HepG2 (cell line): Measurements from ENCODE around the gene C1QTNF3. TPM values are rescaled to one million over a fixed set of nuclear protein-coding genes. Genes with fewer than 3 reads are reported as not detected.
"Not testable (repeated sequence)": the region's sequence is repeated elsewhere in the genome, so short reads cannot be mapped to it uniquely, and the experiment has no call there.

Source experiments
- ARID3A ChIP-seq: IDR thresholded peaks from 2 replicates; pipeline ENCODE4 v1.6.1; 2012; ENCODE audit warnings: low read depth, low read length, improper control_type of control experiment
- FOXA1 ChIP-seq, 2 experiments: fragments of 450-650 bp in 1 of 2; sonication (generic) in 1 of 2; formaldehyde crosslinking in 1 of 2; IDR thresholded peaks; 2 replicates each; pipeline versions ENCODE4 v1.4.0 to v1.6.1; 2016 to 2020; ENCODE audit warnings: missing genetic modification reagents in 1 of 2
- NCOA2 ChIP-seq: sonication (generic); formaldehyde crosslinking; IDR thresholded peaks from 2 replicates; pipeline ENCODE4 v1.8.0; 2022; ENCODE audit warnings: inconsistent platforms
- NR2F1 ChIP-seq, 2 experiments: fragments of 450-650 bp in 1 of 2; formaldehyde crosslinking in 1 of 2; IDR thresholded peaks; 2 replicates each; pipeline versions ENCODE4 v1.5.0 to v1.6.1; 2016 to 2020; ENCODE audit warnings: mild to moderate bottlenecking in 1 of 2, missing compliant biosample characterization in 1 of 2, missing genetic modification reagents in 1 of 2, moderate library complexity in 1 of 2
- NR2F2 ChIP-seq: IDR thresholded peaks from 2 replicates; pipeline ENCODE4 v1.6.1; 2012; ENCODE audit warnings: low read depth, inconsistent platforms, borderline replicate concordance
- PPARG ChIP-seq: conservative IDR thresholded peaks from 2 replicates; pipeline ENCODE4 v1.6.1; 2016; ENCODE audit warnings: missing biosample characterization, missing genetic modification reagents
- SOX6 ChIP-seq, 2 experiments: fragments of 450-650 bp in 1 of 2; sonication (generic) in 1 of 2; formaldehyde crosslinking in 1 of 2; IDR thresholded peaks; 2 replicates each; pipeline versions ENCODE4 v1.4.0 to v1.6.1; 2017 to 2020; ENCODE audit warnings: antibody characterized with exemption in 1 of 2, mild to moderate bottlenecking in 1 of 2, missing genetic modification reagents in 1 of 2
- TCF7 ChIP-seq: sonication (generic); IDR thresholded peaks from 2 replicates; pipeline ENCODE4 v1.6.1; 2016; ENCODE audit warnings: antibody characterized with exemption, low read depth
- TFAP4 ChIP-seq: sonication (generic); IDR thresholded peaks from 2 replicates; pipeline ENCODE4 v1.6.1; 2016; ENCODE audit warnings: low read depth, borderline replicate concordance
- TFE3 ChIP-seq: IDR thresholded peaks from 2 replicates; pipeline ENCODE4 v1.6.1; 2016
- polyA plus RNA-seq, 8 experiments: library from polyadenylated mRNA; depleted of rRNA in 3 of 8; stranded (reverse) in 7 of 8; unstranded in 1 of 8; fragments of >200 nt; fragmentation: Illumina TruSeq in 4 of 8; extraction: Trizol in 4 of 8; gene quantifications; 2 replicates each; pipeline versions ENCODE4 v1.2.1 to v1.2.3, GENCODE V29; 2011 to 2016; ENCODE audit warnings: low read depth in 4 of 8, missing spikeins in 1 of 8, mixed read lengths in 1 of 8; ENCODE audit not compliant: insufficient read depth in 1 of 8
- total RNA-seq, 5 experiments: library from RNA; depleted of rRNA; stranded (reverse); fragments of >200 nt; fragmentation: Illumina TruSeq; extraction: Trizol; gene quantifications; 2 replicates each; pipeline ENCODE4 v1.2.3, GENCODE V29; 2016; ENCODE audit warnings: low read depth in 1 of 5
- TF ChIP-seq, protein P1 (sequence below): sonication (generic); formaldehyde crosslinking; conservative IDR thresholded peaks from 2 replicates; pipeline ENCODE4 v1.4.0; 2020; ENCODE audit warnings: mild to moderate bottlenecking, missing genetic modification reagents, moderate library complexity
- TF ChIP-seq, protein P2 (sequence below): IDR thresholded peaks from 2 replicates; pipeline ENCODE4 v1.4.0; 2020; ENCODE audit warnings: mild to moderate bottlenecking, missing genetic modification reagents

C1QTNF3 gene
- total and polyA plus RNA-seq, 2 of the 13 experiments (the other 11 are each of a cell fraction or from before 2014, with no cell fraction given): 3.3 to 10.8 TPM

- peak; percentile 52; the same call in 1 of the 2 replicates for TF ChIP-seq NR2F2
- peak; percentile 22; the same call in 1 of the 2 replicates for TF ChIP-seq PPARG (CRISPR knock-in tag)
- peak; percentile 94 for TF ChIP-seq TFE3 (CRISPR knock-in tag)
- 0 out of 2 replicates have a peak, but pooled peaks have one; percentile 46 for TF ChIP-seq NCOA2 (CRISPR knock-in tag)
- TF ChIP-seq TFAP4: peak; percentile 33; the same call in 1 of the 2 replicates
- TF ChIP-seq TCF7: peak; percentile 58
- TF ChIP-seq, protein P1, sequence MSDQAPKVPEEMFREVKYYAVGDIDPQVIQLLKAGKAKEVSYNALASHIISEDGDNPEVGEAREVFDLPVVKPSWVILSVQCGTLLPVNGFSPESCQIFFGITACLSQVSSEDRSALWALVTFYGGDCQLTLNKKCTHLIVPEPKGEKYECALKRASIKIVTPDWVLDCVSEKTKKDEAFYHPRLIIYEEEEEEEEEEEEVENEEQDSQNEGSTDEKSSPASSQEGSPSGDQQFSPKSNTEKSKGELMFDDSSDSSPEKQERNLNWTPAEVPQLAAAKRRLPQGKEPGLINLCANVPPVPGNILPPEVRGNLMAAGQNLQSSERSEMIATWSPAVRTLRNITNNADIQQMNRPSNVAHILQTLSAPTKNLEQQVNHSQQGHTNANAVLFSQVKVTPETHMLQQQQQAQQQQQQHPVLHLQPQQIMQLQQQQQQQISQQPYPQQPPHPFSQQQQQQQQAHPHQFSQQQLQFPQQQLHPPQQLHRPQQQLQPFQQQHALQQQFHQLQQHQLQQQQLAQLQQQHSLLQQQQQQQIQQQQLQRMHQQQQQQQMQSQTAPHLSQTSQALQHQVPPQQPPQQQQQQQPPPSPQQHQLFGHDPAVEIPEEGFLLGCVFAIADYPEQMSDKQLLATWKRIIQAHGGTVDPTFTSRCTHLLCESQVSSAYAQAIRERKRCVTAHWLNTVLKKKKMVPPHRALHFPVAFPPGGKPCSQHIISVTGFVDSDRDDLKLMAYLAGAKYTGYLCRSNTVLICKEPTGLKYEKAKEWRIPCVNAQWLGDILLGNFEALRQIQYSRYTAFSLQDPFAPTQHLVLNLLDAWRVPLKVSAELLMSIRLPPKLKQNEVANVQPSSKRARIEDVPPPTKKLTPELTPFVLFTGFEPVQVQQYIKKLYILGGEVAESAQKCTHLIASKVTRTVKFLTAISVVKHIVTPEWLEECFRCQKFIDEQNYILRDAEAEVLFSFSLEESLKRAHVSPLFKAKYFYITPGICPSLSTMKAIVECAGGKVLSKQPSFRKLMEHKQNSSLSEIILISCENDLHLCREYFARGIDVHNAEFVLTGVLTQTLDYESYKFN: peak; percentile 46
- TF ChIP-seq SOX6, FOXA1 (IDR thresholded peaks at IDR 0.05): not testable (repeated sequence)
- TF ChIP-seq SOX6 (CRISPR knock-in tag; IDR thresholded peaks at IDR 0.05): peak; percentile 55; the same call in 1 of the 2 replicates
- TF ChIP-seq, protein P2, sequence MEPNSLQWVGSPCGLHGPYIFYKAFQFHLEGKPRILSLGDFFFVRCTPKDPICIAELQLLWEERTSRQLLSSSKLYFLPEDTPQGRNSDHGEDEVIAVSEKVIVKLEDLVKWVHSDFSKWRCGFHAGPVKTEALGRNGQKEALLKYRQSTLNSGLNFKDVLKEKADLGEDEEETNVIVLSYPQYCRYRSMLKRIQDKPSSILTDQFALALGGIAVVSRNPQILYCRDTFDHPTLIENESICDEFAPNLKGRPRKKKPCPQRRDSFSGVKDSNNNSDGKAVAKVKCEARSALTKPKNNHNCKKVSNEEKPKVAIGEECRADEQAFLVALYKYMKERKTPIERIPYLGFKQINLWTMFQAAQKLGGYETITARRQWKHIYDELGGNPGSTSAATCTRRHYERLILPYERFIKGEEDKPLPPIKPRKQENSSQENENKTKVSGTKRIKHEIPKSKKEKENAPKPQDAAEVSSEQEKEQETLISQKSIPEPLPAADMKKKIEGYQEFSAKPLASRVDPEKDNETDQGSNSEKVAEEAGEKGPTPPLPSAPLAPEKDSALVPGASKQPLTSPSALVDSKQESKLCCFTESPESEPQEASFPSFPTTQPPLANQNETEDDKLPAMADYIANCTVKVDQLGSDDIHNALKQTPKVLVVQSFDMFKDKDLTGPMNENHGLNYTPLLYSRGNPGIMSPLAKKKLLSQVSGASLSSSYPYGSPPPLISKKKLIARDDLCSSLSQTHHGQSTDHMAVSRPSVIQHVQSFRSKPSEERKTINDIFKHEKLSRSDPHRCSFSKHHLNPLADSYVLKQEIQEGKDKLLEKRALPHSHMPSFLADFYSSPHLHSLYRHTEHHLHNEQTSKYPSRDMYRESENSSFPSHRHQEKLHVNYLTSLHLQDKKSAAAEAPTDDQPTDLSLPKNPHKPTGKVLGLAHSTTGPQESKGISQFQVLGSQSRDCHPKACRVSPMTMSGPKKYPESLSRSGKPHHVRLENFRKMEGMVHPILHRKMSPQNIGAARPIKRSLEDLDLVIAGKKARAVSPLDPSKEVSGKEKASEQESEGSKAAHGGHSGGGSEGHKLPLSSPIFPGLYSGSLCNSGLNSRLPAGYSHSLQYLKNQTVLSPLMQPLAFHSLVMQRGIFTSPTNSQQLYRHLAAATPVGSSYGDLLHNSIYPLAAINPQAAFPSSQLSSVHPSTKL: peak; percentile 57
- peak in 1 of 2 experiments; percentile 49; a peak in 1 of 4 replicates for TF ChIP-seq NR2F1 (CRISPR knock-in tag; IDR thresholded peaks at IDR 0.05)
- TF ChIP-seq ARID3A: 0 out of 2 replicates have a peak, but pooled peaks have one; percentile 28
- TF ChIP-seq FOXA1 (CRISPR knock-in tag; IDR thresholded peaks at IDR 0.05): 0 out of 2 replicates have a peak, but pooled peaks have one; percentile 24
Observed at GRCh38 chr5:34010146-34010545, 32.9 kb downstream of the C1QTNF3 start (continued).
